SK-N-SH (cell line): ENCODE results near the gene CFAP20DC.

Source experiments
- RAD21 ChIP-seq: IDR thresholded peaks from 2 replicates; pipeline ENCODE4 v1.6.1; 2012; ENCODE audit warnings: mild to moderate bottlenecking, low read length
- RCOR1 ChIP-seq: fragments of 150-350 bp; IDR thresholded peaks from 2 replicates; pipeline ENCODE4 v1.6.1; 2017; ENCODE audit warnings: antibody characterized with exemption, low read length
- YY1 ChIP-seq: IDR thresholded peaks from 2 replicates; pipeline ENCODE4 v1.4.0; 2012; ENCODE audit warnings: low read depth, mild to moderate bottlenecking
- TF ChIP-seq, protein P1 (sequence below): fragments of 200-600 bp; sonication (generic); IDR thresholded peaks from 2 replicates; pipeline ENCODE4 v1.6.1; 2017; ENCODE audit warnings: antibody characterized with exemption, mild to moderate bottlenecking, moderate library complexity
- TF ChIP-seq, protein P2 (sequence below): IDR thresholded peaks from 2 replicates; pipeline ENCODE4 v1.4.0; 2012; ENCODE audit warnings: low read depth, borderline replicate concordance

DNA sequence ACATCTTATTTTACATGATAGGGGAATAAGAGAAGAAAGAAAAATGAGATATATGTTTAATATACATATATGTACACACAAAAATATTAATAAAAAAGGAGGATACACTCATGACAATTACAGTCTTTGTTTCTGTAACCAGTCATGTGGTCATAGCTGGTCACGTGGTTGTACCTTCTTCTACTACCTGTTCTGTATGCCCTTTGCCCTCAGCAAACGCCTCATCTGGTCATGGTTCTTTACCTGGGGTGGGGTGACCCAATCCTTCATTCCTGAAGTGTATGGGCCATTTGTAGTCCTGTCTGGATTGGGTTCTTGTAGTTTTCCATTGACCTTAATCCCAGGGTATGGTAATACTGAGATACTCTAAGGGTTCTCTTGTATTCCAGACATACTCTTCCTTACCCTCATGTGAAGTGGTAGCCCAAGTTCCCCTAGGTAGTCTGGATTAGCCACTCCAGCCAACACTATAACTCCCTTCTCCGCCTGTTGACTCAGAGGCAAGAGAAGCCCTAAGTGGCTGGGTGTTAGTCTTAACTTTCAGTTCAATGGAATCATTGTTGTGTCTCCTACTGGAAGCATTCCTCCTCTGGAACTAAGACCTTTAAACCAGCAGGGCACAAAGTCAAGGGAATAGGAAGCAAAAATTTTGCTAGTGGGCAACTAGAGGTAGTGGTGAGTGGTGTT is 336.0 kb downstream of the CFAP20DC start:
- TF ChIP-seq, protein P1, sequence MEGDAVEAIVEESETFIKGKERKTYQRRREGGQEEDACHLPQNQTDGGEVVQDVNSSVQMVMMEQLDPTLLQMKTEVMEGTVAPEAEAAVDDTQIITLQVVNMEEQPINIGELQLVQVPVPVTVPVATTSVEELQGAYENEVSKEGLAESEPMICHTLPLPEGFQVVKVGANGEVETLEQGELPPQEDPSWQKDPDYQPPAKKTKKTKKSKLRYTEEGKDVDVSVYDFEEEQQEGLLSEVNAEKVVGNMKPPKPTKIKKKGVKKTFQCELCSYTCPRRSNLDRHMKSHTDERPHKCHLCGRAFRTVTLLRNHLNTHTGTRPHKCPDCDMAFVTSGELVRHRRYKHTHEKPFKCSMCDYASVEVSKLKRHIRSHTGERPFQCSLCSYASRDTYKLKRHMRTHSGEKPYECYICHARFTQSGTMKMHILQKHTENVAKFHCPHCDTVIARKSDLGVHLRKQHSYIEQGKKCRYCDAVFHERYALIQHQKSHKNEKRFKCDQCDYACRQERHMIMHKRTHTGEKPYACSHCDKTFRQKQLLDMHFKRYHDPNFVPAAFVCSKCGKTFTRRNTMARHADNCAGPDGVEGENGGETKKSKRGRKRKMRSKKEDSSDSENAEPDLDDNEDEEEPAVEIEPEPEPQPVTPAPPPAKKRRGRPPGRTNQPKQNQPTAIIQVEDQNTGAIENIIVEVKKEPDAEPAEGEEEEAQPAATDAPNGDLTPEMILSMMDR, result no peak
- no peak for TF ChIP-seq RCOR1
- TF ChIP-seq RAD21, result no peak
- TF ChIP-seq, protein P2, sequence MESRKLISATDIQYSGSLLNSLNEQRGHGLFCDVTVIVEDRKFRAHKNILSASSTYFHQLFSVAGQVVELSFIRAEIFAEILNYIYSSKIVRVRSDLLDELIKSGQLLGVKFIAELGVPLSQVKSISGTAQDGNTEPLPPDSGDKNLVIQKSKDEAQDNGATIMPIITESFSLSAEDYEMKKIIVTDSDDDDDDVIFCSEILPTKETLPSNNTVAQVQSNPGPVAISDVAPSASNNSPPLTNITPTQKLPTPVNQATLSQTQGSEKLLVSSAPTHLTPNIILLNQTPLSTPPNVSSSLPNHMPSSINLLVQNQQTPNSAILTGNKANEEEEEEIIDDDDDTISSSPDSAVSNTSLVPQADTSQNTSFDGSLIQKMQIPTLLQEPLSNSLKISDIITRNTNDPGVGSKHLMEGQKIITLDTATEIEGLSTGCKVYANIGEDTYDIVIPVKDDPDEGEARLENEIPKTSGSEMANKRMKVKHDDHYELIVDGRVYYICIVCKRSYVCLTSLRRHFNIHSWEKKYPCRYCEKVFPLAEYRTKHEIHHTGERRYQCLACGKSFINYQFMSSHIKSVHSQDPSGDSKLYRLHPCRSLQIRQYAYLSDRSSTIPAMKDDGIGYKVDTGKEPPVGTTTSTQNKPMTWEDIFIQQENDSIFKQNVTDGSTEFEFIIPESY, result no peak
- no peak for TF ChIP-seq YY1
